T-helper 1 cell treated with Interleukin-12 subunit alpha and Interleukin-12 subunit beta and Interleukin-4 antibody, amounts not matched to agents 30 ng/mL and 1 ng/mL, for 36 hours (primary cell): Measurements from ENCODE around the gene EYS. TPM values are rescaled to one million over a fixed set of nuclear protein-coding genes. Genes with fewer than 3 reads are reported as not detected.
"Not testable (repeated sequence)": the region's sequence is repeated elsewhere in the genome, so short reads cannot be mapped to it uniquely, and the experiment has no call there.

Experiments used
- intact Hi-C: fragments of 100-400 bp; cut with micrococcal nuclease; formaldehyde crosslinking; loops from one replicate; pipeline ENCODE4 v1.15.1; 2024
- total RNA-seq: library from RNA; stranded (reverse); gene quantifications from 2 replicates; pipeline ENCODE4 v1.2.3, GENCODE V29; 2022

Gene EYS
- total RNA-seq, 1 donor from 2014 or later = not detected

DNA sequence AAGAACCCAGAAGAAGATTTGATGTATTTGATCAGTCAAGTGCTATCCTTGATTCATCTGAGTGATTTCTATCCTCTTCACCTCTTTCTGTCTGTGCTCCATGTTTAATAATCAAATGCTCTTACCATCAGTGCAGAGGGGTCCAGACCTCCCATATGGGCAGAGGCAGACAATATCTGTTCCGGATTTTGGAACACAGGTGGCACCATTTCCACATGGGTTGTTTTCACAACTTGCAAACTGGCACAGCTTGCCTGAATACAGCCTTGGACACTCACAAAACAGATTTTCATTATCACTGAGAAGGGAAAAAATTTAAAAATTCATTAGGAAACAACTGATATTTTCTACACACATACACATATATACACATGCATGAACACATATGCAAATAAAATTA, 1843.0 kb downstream of the EYS start:
- intact Hi-C loops = no loop called here

DNA sequence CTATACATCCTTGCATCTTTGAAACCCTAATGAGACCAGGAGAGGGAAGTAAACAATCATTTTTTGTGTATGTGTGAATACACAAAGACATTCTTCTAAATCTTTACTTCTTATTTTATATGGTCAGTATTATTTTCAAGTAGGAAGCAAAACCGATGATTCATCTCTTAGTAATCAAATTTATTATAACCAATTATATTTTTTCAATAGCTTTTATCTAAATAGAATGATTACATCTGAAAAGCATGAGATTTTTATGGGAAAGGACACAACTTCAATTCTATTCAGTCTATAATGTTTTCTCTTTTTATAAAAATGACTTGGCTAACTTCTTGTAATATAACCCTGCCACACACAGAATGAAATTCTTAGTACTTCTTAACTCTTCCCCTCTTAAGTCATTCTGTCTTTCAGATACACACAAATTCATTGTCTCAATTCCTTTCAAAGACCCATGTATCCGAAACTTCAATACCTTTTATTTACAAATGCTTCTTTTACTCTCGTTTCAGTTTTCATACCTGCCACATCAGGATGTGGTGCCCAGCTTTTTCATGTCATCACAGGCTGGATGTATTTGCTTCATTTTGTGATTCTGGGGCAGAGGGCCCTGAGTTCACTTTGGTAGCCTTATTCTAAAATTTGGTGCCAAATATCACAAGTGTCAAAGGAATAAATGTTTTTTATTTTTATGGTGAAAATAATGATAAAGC, 1844.4 kb downstream of the EYS start:
- intact Hi-C loops = no loop called here

GRCh38 chr6:63859528-63859927, 1847.5 kb downstream of the EYS start:
- intact Hi-C loops = no loop called here

- intact Hi-C loops = no loop called here
These were observed 1848.3 kb downstream of the EYS start for GRCh38 chr6:63858691-63859090.

DNA sequence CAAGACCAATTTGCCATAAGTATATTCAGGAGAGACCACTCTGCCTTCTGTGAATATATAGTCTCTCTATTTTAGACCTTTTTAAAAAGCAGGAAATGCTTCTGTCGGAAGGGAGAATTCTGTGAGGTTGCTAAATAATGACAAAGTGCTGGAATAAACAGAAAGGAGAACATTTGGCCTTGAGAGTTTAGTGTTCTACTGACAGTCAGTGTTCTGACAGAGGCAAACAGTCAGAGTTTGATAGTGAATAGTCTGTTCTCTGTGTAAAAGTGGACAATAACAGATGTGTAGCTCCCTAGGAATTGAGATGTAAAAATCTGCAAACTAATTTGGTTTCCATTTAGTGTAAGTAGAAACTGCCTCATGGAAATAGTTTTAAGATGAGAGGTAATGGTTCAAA, 1850.8 kb downstream of the EYS start:
- intact Hi-C loops = no loop called here

- intact Hi-C loops = no loop called here
These were observed 1862.7 kb downstream of the EYS start for GRCh38 chr6:63844287-63844686.

DNA sequence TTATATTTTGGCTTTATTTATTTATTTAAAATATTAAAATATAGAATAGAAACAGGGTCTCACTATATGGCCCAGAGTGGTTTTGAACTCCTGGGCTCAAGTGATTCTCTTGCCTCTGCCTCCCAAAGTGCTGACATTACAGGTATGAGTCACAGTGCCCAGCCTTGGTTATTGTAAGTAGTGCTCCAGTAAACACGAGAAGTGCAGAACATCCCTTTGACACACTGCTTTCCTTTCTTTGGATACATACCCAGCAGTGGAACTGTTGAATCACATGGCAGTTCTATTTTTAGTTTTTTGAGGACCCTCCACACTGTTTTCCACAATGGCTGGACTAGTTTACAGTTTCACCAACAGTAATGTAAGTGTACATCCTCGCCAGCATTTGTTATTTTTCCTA, 1867.5 kb downstream of the EYS start:
- intact Hi-C loops = no loop called here

GRCh38 chr6:63828678-63829077, 1878.3 kb downstream of the EYS start:
- intact Hi-C loops = not testable (repeated sequence)

- intact Hi-C loops = no loop called here
These were observed 1882.3 kb downstream of the EYS start for GRCh38 chr6:63824722-63825121.

GRCh38 chr6:63821442-63821841, 1885.6 kb downstream of the EYS start:
- intact Hi-C loops = no loop called here

DNA sequence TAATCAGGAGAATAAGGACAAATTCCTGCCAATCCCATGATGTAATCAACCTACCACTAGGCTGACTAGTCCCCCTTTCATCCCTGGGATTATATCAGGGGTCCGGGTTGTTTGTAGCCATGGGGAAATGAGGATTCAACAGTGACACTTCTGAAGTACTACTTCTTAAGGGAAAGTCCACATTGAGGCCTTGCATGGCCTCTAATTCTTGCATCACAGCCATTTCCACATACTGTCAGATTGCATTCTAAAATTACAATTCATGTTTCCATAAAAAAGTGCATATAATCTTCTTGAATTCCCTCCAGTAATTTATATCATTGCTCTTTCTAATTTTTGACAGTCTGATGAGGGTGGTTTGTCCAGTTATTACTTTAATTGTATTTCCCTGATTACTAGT, 1887.2 kb downstream of the EYS start:
- intact Hi-C loops = no loop called here

- intact Hi-C loops = no loop called here
These were observed 1889.5 kb downstream of the EYS start for GRCh38 chr6:63817492-63818050.

GRCh38 chr6:63816982-63817436, 1890.0 kb downstream of the EYS start:
- intact Hi-C loops = no loop called here

DNA sequence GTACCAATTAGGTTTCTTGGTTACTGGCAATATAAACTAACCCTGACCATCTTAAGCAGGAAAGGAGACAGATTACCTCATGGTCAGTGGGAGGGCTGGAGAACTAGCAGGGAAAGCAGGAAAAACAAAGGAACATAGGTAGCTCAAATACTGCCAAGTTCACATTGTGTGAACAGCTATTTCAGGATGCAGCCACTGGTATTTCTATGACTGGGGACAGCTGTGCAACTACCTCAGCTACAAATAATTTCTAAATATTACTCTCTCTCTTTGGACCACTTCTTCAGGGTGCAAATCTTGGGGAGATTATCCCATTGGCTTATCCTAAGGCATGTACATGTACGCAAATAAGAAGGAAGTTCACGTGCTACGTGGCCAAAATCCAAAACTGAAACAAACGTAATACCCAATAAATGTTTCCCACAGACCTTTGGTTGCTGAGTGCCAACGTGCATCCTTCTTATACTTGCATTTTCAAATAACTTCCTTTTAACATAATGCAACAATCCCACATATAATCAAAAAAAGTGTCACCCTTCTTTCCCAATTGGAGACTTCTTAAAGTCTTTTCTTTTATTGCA, 1890.5 kb downstream of the EYS start:
- intact Hi-C loops = no loop called here

DNA sequence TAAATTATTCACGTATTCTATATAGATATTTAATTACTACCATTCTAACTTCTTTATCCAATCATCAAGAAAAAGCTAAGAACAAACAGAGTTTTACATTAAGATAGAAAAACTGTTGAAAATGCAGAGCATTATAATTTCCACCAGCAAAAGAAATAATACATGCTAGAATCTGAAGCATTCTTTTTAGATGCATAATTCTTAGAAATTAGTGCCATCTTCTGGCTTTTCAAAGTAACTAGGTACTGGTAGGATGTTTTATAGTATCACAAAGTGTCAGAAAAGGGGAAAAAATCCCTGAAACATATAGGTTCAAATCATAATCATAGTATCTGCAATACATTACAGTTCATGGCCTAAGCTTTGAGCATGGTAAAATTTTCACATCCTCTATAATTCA, 1892.6 kb downstream of the EYS start:
- intact Hi-C loops = no loop called here

- intact Hi-C loops = no loop called here
These were observed 1893.4 kb downstream of the EYS start for GRCh38 chr6:63813566-63814120.

DNA sequence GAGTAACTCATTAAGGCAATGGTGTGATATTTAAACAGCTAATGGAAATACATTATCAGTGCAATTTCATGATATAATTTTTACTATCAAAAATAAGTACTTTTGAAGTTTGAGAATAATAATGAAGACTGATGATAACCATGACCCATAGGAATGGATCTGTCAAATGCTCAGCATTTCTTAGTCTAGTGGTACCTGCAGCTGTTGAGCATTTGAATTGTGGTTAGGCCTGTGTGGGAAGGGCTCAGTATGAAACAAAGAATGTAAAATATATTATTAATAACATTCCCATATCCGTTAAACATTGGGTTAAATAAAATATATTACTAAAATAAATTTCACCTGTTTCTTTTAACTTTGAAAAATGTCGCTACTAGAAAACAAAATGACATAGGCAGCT, 1898.5 kb downstream of the EYS start:
- intact Hi-C loops = no loop called here

GRCh38 chr6:63807056-63807455, 1900.0 kb downstream of the EYS start:
- intact Hi-C loops = no loop called here

GRCh38 chr6:63806573-63806913, 1900.5 kb downstream of the EYS start:
- intact Hi-C loops = no loop called here

- intact Hi-C loops = no loop called here
These were observed 1901.0 kb downstream of the EYS start for GRCh38 chr6:63805808-63806572.

GRCh38 chr6:63805345-63805744, 1901.7 kb downstream of the EYS start:
- intact Hi-C loops = no loop called here

DNA sequence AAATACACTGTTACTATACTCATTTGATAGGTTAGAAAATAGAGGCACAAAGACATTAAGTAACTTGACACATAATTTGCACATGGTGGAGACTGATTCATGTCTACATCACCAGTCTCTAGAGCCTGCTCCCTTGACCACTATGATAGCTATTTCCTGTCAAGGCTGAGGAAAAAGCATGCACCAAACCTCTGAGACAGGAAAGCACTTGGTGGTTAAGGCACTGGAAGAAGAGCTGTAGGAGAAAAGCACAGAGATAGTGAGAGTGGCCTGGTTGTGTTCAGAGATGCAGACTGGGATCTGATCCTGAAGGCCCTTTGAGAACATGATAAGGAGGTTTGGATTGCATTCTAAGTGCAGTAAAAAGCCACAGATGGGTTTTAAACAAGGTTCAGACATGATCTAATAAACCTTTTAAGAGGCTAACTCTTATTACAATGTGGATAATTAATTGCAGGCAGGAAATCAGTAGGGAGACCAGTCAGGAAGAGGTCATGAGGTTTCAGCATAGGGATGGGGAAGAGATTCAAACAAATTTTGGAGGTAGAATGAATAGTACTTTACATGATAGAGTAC, 1902.6 kb downstream of the EYS start:
- intact Hi-C loops = no loop called here
